GM19372 (cell line): ENCODE results near the gene PLEKHA8.

Experiments
- ATAC-seq: cut with Tn5 transposase; IDR thresholded peaks from one replicate; pipeline ENCODE4 v1.9.1; 2021; ENCODE audit warnings: mild to moderate bottlenecking, low read depth, moderate library complexity; ENCODE audit not compliant: unreplicated experiment

Gene PLEKHA8

DNA sequence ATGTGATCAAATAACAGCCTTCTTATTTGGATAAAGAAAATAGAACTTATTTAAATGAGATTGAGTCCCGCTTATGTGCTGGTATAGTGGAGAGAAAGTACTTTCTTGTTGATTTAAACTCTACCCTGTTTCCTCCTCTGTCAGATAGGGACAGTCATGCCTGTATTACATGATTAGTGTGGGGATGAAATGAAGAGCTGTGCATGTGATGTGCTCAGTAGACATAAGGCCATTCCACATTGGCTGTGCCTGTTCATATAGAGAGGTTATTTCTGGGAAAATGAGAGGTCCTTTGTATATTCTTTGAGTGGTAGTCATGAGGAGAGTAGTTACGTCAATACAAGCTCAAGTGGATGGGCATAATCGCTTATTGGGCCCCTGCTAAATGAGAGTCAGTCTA, 112.2 kb downstream of the PLEKHA8 start:
- no peak for ATAC-seq

DNA sequence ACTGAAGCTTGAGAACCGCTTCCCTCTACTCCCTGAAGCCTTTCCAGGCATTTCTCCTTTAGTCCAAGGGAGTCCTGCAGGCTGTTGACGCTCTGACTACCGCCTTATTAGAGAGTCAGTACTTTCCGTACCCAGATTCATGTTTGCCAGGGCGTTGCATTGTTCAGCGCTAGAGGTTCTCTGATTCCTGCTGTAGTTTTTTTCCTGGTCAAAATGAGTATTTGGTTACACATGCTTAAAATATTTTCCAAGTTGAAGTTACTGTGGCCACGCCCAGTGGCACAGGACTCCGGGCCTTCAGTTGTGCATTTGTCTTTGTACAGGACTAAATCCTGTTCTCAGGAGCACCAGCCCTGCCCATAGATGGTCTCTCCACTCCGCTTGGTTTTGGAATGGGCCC, 114.5 kb downstream of the PLEKHA8 start:
- no peak for ATAC-seq

DNA sequence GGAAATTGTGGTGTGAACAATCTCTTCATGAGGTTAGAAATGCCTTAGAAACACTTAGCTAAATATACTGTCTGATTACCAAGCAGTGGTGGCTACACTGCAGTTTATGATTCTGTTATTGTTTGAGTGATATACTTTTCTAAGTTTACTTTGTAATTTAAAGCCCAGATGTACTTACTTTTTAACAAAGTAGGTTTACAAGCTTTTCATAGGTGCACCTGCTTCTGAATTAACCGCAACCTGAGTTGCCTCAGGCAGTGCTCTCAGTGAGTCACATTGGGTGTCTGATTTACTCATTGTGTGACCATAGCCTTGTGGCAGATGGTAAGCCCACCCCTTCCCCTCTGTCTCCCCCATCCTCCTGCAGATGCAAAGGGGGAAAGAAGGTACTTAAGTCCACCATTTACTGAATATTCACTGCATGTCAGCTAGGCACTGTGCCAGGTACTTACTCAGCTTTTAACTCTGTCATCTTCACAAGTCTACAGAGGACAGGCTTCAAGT, 115.6 kb downstream of the PLEKHA8 start:
- ATAC-seq, result no peak

DNA sequence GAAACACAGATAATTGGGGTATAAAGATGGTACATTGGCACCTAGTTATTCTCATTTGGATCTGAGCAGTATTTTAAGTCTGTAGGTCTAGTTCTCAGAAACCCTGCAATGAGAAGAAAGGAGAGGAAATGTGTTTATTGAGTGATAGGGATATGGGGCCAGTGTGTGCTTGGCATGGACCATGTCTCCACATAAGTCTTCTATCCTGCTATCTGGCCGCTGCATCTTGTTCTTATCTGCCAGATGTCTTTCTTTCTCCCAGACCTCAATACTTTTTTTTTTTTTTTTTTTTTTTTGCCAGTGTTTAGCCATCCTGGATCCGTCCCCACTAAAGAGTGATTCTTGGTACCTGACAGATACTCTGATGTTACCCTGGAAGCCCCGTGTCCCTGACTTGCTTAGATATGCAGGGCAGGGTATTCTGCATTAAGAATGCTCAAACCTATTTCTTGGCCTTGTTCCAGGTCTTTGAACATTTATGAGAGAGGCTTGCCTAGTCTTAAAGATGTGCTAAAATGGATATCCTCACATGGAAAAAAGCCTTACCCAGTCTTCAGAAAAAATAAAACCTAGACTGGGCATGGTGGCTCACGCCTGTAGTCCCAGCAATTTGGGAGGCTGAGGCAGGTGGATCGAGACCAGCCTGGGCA, 116.6 kb downstream of the PLEKHA8 start:
- ATAC-seq, result no peak

DNA sequence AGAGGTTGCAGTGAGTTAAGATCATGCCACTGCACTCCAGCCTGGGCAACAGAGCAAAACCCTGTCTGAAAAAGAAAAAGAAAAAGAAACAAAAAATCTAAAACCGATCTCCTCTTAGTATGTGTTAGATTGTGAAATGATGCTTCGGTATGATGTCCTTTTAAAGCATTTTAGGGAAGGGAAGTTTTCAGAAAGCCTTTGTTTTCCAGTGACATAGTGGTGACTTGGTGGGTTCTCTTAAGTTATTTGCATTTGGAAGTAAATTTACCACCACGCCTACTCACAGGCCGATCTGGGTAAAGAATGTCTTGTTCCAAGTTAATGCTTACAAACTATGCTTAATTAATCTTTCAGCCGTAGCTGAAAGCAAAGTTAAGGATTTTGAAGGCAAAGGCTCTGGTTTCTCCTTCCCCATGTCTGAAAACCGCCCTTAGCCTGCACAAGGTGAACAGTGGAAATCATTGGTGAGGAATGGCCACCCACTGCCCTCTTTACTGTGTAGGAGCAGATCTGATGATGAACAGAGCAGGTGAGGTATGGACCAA, 117.3 kb downstream of the PLEKHA8 start:
- no peak for ATAC-seq

DNA sequence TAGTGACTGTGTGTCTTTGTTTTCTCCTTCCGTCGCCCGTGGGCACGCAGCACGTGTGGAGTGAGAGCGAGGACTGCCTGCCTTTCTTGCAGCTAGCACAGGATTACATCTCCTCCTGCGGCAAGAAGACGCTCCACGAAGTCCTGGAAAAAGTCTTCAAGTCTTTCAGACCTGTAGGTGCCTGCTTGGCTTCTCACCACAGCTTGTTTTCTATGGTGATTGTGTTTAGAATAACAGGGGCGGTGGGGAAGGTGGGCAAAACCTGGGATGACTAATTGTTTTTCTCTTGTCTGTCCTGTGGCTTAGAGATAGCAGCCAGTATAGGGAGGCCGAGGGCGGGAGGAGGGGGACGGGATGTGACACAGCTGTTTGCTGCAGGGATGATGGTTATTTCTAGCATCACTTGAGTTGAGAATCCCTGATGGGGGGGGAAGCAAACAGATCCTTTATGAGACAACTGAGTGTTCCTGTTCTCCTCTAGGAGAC, 118.0 kb downstream of the PLEKHA8 start:
- no peak for ATAC-seq

DNA sequence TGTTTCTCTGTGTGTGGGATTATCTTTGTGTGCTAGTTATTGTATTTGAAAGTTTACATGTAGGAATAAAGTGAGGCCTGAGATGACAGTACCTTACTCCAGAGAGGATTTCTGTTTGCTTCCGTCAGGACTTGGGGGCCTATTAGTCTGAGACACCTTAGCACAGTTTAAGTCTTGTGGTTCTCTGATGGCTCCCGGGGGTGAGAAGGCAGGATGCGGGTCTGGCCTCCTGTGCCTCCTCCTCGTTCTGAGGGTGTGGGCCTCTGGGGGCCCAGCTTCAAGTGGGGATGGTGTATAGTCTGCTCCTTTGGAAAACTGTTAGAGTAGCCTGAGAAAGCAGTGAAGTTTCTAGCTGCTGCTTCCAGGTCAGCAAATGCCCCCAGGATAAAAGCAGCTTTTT, 119.0 kb downstream of the PLEKHA8 start:
- ATAC-seq, result no peak

DNA sequence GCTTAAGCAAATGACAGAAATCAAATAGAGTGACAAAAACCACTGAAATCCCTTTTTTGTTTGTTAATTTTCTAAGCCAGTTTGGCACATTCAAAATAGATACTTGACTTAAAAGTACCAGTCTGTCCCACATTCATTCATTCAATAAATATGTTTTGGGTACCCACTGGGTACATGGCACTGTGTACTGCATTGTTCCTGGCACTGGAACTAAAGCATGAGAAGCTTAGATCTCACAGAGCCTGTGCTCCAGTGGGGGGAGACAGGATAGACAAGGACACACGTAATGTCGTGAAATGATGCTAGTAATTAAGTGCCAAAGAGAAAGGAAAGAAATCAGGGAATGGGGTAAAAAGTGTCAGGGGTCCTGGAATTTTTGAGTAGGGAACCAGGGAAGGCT, 119.6 kb downstream of the PLEKHA8 start:
- no peak for ATAC-seq

DNA sequence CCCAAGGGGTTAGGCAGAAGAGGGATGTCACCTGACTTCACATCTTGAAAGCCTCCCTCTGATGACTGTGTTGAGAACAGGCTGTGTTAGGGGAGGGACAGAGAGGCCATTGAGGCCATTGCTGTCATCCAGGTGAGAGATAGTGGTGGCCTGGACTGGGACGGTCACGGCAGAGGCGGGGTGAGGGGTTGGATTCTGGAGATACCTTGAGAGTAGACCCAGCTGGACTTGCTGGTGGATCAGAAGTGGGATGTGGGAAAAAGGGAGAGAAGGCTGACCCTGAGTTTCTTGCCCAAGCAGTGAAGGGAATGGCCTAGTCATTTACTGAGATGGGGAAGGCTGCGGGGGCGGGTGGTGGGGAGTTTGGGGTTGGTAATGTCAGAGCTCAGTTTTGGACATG, 120.2 kb downstream of the PLEKHA8 start:
- no peak for ATAC-seq

DNA sequence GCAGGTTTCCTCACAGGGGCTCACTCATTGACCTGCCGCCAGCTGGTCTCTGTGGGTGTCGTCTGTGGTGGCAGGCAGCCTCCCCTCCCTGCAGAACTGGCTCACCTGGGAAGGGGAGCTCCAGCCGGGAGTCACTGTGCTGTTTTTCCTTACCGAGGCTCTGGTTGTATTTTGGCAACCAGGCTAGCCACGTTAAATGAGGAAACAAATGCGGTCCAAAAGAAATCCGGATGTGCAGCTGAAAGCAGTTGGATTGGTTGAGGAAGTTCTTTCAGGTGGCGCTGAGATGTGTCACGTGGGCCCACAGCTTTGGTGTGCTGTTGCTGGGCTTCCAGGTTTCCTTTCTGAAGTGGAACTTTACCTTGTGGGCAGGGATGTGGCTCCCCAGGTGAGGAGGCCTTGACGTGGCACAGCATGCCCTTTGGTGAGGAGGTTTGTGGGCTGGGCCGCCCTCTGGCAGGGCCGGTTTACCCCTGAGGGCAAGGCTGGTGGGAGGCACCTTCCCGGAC, 120.8 kb downstream of the PLEKHA8 start:
- no peak for ATAC-seq

DNA sequence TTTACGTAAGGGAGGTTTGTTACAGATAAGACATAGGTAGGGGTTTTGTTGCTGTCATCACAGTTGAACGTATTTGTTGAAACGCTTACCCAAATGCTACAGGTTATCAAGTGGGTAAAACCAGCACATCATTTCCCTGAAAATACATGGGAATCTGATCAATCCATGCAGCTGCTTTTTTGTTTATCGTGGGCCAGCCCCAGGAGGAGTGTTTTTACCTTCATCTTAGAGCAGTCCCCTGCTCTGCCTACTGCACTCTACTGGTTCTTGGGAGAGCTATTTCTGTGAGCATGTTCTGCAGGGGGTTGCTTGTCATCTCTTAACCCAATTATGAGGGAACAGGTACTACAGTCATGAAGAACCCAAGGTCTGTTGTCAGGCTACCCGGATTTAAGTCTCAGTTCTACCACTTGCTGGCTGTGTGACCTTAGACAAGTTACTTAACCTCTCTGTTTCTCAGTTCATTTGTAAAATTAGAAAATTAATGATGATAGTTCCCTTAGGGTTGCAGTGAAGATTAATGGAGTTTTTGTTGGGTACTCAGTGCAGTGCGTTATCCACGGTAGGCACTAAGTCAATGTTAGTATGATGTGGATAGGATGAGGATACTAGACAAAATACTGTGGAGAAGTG, 121.5 kb downstream of the PLEKHA8 start:
- ATAC-seq, result no peak

DNA sequence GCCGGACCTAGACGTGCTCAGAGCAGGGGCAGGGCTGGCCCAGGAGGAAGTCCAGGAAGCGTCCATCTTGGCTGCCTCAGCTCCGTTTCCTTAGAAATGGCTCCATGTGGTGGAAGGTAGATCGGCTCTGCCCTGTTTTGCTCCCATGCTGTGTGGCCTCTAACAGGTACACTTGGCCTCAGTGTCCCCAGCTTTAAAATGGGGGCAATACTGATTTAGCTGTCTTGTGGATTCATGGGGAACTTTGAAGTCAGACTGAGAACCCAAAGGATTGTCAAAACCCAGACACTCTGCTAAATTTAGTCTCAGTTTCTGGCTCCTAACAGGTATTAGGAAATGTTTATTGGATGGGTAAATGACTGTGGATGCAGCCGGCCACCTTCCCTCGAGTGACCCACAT, 122.5 kb downstream of the PLEKHA8 start:
- no peak for ATAC-seq

DNA sequence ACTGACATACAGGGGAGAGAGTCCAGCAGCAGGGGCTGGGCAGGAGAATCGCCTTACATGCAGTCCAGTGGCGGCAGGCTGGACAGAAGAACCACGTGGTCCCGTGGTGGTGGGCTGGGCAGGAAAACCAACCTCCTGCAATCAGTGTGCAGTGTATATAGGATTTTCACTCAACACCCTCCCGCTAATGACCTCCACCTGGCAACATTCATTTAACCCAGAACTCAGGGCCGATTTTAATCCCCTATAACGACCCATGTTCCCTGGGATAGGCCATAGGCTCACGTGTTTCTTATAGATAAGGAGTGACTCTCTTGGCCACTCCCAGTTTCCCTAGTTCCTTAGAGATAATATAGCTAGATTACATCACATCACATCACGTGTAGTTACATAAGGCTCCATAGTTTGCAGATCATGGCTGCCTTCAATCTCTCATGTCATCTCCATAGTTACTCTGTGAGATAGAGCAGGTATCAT, 125.9 kb downstream of the PLEKHA8 start:
- ATAC-seq, result no peak

DNA sequence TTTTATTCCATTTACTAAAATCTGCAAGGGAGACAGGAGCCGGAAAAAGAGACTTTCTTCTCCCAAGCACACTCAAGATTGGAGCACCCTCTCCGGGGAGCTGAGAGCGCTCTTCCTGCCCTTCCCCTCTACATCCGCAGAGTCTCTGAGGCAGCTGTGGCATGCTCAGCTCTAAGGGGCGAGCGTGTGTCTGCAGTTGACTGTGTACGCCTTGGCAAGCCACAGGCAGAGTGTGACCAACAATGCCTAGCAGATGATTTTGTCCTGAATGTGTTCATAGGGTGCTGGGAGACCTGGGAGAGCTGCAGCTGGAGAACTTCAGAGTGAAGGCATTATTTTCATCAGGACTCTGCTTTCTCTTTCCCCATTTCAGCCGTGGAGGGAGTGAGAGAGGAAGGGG, 127.3 kb downstream of the PLEKHA8 start:
- no peak for ATAC-seq

DNA sequence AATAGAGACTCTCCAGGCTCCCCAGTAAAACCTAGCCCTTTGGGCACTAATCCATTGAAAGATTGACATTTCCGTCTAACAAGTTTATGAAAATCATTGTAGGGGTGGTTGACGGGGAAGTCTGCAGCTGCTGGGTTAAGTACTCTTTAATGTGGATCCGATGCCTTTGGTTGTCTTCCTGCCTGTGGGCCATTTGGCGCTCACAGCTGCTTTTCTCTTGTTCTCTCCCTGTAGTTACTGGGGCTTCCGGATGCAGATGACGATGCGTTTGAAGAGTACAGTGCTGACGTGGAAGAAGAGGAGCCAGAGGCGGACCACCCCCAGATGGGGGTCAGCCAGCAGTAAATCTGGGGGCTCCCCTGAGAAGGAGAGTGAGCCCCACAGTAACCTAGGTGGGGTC, 129.0 kb downstream of the PLEKHA8 start:
- ATAC-seq, result no peak

DNA sequence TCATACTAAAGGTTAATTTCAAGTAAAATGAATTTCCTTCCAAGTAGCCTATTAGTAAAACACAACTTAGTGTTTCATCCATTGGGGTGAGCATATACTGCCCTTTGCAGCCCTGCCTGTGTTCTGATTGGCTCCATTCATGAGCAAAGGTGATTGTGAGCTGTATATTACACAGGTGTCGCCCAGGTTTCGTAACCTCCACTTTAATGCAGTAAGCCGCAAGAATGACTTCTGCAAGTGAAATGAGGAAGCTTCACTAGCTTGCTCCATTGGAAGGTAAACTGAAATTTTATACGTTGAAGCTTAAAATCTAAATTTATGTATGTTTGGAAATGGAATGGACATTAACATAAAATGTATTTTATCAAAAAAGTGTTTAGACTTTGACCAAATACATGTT, 131.0 kb downstream of the PLEKHA8 start:
- ATAC-seq, result no peak

DNA sequence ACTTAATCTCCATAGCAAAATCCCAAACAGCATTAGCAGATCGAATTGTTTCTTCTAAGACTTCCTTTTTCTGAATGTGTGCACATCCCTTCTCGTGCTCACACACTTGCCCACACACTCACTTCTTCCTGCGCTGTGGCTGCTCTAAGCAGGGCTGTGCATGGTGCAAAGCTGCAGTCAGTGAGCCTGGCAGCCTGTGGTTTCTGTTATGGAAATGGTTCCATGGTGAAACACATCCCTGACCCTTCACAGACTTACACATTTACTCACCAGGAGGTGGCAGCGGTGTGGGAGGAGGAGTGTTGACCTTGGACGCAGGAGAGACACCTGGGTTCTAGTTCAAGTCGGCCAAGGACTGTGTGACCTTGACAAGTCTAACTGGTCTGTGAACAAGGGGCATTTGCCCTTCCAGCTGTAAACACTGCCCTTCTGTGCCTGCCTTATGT, 131.5 kb downstream of the PLEKHA8 start:
- no peak for ATAC-seq

DNA sequence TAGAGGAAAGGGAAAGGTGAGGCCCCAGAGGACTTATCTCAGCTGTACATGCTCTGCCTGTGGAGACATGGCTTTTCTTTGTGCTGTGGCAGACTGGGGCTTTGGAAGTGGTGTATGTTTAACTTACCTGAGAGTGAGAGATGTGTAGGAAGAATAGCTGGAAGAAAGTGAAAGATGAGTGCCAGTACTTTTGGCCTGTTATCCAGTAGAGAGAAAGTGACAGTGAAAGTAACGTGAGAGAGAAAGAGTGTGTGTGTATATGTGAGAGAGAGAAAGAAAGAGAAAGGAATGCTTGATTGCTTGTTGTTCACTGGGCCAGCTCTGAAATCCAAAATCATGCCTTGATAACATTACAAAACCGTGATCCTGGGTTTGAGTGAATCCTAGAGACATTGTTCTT, 132.1 kb downstream of the PLEKHA8 start:
- ATAC-seq, result no peak

DNA sequence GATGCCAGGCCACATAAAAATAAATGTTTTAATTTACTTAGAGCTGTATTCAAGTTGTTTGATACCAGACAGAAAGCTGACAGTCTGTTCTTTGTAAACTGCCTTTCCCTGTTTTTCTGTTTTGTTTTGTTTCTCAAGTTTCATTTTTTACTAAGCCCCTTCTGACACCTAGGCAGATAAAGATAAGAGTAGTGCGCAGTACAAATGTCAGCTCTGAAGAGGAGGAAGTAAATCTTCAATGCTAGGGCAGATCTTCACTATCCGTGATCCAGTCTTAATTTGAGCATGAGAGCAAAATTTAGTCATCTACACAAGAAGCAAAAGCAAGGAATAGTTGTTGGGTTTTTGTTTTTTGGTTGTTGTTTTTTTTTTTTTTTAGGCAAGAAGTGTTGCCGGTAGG, 133.9 kb downstream of the PLEKHA8 start:
- ATAC-seq, result no peak

DNA sequence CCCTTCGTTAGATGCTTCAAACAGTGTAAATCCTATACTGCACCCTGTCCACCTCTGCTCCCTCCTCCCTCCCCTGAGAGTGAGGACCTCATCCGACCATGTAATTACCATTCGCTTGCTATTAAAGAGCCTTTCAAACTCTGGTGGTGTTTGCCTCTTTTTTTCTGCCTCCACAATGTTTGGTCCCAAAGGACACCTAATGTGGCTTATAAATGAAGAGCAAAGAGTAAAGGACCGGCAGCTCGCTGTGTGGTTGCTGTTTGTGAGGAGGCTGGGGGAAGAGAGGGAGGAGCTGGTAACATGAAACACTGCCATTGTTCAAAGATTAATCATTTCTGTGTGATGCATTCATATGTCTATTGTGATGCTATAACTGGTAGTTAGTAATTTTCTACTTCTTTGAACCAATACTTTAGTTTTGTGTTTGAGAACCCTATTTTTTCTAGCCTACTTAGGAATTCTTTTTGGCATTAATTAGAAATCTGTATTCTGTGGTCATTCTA, 134.5 kb downstream of the PLEKHA8 start:
- no peak for ATAC-seq

DNA sequence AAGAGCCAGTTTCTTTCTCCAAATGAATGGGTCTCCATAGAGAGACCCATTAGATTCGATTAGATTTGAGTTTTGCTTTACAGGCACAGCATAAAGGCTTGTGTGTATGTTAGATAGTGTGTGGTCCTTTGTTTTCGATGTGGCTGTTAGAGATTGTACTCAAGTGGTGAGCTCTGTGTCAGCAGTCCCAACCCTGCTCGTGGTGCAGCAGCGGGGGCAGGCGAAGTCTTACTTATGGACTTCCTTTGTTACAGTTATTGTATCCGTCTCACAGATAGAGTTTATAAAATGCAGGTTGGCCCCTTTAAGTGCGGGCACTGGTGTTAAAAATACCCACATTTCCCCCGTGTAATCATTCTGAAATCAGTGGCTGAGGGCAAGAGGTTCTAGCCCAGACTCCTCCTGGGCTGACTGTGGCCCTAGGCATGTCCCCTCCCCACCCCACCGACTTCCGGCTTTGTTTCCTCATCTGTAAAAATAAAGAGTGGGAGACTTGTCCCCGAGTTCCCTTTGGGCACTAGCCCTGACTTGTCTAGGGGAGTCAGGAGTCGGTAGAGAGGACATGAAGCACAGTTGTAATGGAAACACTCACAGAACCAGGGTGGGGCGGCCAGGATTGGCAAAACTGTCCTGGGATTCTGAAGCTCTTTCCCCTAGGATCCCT, 135.2 kb downstream of the PLEKHA8 start:
- ATAC-seq, result peak; percentile 38
